Measurements from ENCODE around the gene RELB.
A peak's percentile ranks its signal among the peaks of the same experiment; 100 is the strongest.

RELB gene

DNA sequence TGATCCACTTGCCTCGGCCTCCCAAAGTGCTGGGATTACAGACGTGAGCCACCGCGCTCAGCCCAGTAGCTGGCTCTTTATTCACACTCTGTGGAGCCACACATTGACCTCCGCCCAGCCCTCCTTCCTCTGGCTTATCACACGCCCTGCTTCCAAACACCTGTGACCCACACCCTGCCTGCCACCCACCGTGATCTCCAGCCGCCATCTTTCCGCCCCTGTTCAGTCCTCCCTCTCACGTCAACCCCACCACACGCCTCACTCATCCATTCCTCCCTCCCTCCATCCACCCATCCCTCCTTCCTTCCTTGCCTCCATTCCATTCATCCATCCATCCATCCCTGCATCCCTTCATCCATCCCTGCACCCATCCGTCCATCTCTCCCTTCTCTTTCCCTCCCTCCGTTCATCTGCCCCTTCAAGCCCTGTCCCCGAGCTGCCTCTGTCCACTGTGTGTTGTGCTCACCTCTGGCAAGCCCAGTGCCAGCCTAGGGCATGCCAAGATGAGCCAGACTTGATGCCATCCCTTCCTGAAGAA, 57.4 kb downstream of the RELB start:
- DNase-seq (ENCODE audit: low read depth in 3 of 3), result no peak

DNA sequence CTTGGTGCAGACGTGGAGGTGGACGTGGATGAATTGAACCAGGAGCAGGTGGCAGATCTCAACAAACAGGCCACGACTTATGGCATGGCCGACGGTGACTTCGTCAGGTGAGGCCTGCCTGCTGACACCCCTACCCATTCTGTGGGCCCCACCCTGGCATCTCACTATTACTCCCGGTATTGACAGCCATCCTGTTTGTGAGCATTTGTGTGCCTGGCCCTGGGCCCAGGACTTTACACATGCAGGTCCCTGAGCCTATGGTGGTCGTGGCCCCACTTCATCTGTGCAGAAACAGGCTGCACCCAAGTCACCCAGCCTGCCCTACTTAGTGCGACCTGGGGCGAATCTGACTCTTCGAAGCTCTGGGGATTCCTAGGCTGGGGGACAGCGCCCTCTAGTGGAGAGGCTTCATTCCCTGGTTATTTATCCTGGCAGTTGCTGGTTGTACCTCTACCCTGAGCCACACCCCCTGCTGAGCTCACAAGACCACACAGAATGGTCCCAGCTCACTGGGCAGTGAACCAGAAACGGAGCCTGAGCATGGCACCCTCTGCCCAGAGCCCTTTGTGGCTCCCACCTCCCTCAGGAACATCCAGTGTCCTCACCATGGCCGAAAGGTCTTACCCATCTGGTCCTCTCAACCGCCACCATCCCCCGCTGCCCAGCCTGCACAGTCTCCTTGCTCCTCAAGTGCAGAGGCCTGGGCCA, 58.1 kb downstream of the RELB start:
- DNase-seq (ENCODE audit: low read depth in 3 of 3), result peak; percentile 67 to 79 (median 75)

DNA sequence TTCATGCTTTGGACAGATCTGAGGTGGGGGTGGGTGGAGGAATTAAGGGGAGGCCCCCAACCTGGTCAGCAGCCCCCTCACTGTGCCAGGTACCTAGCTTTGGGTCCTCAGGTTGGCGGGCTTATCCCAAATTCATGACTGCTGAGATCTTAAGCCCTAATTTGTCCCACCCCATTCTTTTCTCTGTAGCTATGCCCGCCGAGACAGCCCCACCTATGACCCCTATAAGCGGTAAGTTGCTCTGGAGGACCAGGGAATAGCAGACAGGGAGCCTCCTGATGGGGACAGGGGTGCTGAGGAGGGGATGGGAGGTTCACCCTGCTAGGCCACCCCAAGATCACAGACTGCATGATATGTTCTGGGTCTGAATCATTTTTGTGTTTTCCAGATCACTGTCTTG, 60.7 kb downstream of the RELB start:
- DNase-seq (ENCODE audit: low read depth in 3 of 3), result no peak

DNA sequence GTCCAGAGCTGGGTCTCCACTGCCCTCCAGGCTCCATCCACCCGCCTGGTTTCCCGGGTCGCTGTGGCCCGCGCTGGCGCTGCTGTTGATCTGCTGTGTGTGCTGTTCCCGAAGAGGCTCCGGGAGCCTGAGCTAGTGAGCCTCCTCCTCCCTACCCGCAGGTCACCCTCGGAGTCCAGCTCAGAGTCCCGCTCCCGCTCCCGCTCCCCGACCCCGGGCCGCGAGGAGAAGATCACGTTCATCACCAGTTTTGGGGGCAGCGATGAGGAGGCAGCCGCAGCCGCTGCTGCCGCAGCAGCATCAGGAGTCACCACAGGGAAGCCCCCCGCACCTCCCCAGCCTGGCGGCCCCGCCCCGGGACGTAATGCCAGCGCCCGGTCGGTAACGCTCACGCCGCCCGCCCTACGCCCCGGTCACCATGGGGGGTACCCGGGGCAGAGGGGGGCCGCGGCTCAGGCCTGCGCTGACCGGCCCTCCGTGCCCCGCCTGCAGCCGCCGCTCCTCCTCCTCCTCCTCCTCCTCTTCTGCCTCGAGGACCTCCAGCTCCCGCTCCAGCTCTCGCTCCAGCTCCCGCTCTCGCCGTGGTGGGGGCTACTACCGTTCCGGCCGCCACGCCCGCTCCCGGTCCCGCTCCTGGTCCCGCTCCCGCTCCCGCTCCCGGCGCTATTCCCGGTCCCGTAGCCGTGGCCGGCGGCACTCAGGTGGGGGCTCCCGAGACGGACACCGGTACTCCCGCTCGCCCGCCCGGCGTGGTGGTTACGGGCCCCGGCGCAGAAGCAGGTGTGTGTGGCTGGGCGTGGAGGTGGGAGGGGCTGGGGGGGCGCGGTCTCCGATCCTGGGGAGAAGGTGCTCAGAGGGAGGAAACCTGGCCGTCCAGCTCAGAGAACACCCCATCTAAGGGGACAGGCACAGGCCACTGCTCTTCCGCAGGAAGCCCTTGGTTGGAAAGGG, 62.9 kb downstream of the RELB start:
- DNase-seq (ENCODE audit: low read depth in 3 of 3), result no peak

DNA sequence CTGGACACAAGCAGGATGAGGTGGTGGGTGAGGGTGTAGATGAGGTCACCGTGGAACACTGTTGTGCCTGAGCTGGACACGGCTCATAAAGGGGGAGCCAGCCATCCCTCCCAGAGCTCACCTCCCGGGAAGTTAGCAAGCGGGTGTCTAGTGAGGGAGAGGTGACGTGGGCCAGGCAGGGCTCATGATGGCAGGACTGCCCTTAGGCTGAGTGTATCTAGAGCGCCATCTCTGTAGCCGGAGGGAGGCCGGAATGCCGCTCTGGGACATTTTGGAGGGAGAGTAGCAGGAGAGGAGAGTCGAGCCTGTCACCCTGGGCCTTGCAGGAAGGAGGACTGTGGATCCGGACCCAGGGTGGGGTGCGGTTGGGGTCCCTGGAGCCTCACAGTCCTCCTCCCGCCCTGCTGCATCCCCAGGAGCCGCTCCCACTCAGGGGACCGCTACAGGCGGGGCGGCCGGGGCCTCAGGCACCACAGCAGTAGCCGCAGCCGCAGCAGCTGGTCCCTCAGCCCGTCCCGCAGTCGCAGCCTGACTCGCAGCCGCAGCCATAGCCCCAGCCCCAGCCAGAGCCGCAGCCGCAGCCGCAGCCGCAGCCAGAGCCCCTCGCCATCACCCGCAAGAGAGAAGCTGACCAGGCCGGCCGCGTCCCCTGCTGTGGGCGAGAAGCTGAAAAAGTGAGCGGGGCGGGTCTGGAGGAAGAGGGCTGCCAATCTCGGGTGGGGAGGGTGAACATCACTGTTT, 65.8 kb downstream of the RELB start:
- DNase-seq (ENCODE audit: low read depth in 3 of 3), result no peak

DNA sequence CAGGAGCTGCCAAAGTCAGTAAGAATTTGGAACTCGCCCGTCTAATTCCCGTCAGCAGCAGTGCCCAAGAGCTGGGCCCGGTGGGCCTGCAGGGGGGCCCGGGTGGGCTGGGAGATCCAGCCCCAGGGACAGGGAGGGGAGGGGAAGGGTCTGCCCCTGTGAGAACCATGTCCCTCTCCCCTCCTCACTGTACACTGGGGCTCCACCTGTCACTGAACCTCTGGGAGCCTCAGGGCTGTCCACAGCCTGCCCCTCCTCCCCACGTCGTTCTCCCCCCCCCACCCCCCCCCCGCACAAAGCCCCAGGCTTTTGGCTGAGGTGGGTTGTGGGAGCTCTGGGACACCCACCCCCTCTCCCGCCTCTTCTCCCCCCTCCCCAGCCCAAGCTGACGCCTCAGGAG, 66.8 kb downstream of the RELB start:
- DNase-seq (ENCODE audit: low read depth in 3 of 3), result no peak

DNA sequence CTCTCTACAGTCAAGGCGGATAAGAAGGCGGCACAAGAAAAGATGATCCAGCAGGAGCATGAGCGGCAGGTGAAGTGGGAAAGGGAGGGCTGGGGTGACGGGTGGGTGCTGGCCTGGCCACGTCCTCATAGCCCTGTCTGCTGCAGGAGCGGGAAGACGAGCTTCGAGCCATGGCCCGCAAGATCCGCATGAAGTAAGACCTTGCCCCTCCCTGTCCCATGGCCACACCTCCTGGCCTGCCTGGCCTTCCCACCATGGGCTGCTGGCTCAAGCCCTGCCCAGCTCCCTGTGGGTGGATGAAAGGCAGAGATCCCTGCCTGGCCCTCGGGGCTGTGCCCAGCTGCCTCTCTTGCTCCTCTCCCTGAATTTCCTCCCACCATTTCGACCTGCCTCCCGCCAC, 67.8 kb downstream of the RELB start:
- DNase-seq (ENCODE audit: low read depth in 3 of 3), result no peak

DNA sequence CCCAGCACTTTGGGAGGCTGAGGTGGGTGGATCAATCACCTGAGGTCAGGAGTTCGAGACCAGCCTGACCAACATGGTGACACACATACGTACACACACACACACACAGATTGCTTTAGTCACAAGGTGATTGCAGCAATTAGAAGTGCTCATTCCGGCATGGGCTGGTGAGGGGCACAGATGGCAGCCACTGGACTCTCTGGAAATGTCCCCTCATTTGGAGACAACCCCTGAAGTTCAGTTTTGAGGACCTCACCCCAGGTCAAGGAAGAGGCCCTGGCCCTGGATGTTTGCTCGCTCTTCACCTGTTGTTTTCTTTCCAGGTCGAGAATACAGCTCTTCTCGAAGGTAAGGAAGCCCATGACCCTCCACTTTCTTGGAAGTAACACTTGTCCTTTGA, 69.0 kb downstream of the RELB start:
- DNase-seq (ENCODE audit: low read depth in 3 of 3), result no peak

DNA sequence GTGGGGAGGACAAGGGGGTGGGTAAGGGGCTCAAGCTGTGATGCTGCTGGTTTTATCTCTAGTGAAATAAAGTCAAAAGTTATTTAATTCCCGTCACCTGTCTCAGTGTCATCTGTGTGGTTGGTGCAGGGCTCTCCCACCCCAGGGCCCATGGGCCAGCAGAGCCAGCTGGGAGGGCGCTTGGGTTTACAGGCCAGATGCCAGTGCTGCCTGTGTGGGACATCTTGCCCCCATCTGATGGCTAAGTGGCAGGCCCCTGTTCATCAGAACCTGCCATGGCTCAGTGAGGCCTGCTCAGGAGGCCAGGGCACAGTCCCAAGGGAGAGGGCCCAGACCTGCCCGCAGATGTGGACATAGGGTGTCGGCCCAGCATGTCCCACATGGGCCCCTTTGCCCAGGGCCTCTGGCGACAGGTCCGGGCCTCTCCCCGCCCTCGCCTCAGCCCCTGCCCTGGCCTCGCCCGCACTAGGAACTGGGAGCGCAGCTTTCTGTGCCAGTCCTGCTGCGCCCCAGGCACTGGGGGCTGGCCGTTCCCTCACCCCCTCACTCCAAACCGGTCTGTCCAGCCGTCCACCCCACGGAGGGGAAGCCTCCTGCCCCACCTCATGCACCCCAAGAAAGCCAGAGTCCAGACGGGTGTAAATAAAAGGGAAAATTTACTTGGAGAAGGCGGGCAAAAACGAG, 69.7 kb downstream of the RELB start:
- no peak for DNase-seq (ENCODE audit: low read depth in 3 of 3)

DNA sequence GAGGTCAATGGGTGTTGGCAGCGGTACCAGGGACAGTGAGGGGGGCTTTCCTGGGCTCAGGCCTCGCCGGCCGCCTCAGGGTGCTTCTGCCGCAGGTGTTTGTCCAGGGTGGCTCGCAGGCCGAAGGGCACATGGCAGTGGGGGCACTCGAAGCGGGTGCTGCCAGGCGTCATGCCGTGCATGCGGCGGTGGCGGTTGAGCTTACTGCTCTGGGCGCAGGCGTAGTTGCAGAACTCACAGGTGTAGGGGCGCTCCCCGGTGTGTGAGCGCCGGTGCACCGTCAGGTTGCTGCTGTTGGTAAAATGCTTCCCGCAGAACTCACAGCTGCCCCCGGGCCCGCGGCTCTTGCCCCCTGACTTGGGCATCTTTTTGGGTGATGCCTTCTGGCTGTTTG, 70.3 kb downstream of the RELB start:
- DNase-seq (ENCODE audit: low read depth in 3 of 3), result no peak

DNA sequence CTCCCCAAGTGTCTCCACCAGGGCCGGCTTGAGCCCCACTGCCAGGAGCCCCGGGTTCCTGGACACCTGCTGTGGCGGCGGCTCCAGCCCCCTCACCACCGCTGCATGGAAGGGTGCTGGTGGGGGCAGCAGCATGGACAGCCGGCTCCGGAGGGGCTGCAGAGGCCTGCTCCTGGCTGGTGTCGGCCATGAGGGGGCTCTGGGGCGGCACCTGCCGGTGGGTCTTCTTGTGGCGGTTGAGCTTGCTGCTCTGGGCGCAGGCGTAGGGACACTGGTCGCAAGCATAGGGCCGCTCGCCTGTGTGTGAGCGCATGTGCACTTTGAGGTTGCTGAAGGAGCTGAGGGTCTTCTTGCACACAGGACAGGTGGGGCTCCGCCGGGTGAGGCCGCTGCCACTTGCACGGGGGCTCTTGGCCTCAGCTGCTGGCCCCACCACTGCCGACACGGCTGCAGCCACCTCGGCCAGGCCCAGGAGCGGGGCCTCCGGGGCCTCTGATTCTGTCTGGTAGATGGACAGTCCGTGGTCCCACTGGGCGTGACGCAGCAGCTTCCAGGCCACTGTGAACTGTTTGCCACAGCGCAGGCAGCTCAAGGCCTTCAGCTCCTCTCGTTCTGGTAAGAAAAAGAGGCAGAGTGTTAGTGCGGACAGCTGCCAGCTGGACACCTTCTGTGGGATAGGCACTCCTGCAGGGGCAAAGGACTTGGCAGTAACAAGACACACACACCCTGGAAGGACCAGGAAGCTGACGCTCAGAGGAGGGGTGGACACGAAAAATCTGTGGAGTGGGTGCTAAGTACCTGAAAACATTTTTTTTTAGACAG, 70.9 kb downstream of the RELB start:
- no peak for DNase-seq (ENCODE audit: low read depth in 3 of 3)

DNA sequence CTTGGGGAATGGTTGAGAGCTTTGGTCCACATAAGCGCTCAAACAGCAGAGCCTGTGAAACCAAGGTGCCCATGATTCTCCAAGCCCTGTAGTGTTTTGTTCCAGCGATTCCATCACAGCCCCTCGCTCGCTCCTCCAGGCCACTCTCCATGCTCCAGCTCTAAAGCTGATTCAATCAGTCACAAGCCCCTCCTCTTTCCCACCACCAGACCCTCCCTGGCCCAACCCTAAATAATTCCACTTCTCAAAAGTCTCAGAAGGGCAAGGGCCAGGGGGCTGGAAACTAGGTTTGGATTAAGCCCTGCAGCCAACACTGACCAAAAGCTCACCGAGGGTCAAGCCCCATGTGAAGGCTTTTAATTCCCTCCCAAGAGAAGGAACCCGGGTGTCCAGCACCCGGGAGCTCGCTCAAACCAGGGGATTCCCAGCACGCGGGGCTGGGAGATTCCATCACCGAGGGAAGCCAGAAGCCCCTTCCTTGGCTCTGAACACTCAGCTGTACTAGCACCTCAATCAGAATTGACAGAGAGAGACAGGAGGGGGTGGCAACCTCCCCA, 73.6 kb downstream of the RELB start:
- DNase-seq (ENCODE audit: low read depth in 3 of 3), result no peak

DNA sequence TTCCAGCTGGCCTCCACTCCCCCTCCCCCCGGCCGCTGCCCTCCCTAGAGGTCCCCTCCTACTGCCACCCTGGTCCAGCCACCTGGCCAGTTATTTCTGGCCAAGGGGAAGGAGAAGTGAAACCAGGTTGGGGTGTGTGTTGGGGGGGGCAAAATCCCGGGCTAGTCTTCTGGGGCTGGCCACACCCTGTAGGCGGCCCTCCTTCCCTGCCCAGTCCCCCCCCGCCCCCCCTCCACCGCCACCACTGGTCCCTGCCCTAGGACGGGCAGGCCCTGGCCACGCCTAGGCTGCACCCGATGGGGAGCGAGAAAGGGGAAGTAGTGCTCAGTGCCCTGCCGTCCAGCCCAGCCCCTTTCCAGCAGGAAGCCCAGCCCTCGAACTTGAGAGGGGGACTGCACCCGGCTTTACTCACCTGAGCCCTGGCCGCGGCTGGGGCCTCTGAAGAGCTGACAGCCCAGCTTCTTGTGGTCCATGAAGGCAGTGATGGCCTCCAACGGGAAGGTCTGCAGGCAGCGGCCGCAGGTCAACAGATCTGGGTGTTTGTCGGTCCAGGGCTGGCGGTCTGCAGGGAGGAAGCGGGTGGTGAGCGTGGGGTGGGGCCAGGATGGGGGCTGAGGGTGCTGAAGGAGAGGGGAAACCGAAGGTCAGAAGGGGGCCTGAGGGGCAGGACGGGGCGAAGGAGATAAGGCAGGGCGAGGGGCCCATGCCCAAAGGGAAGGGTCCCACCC, 74.2 kb downstream of the RELB start:
- peak in 1 of 3 experiments; percentile 34 for DNase-seq (ENCODE audit: low read depth in 3 of 3)

DNA sequence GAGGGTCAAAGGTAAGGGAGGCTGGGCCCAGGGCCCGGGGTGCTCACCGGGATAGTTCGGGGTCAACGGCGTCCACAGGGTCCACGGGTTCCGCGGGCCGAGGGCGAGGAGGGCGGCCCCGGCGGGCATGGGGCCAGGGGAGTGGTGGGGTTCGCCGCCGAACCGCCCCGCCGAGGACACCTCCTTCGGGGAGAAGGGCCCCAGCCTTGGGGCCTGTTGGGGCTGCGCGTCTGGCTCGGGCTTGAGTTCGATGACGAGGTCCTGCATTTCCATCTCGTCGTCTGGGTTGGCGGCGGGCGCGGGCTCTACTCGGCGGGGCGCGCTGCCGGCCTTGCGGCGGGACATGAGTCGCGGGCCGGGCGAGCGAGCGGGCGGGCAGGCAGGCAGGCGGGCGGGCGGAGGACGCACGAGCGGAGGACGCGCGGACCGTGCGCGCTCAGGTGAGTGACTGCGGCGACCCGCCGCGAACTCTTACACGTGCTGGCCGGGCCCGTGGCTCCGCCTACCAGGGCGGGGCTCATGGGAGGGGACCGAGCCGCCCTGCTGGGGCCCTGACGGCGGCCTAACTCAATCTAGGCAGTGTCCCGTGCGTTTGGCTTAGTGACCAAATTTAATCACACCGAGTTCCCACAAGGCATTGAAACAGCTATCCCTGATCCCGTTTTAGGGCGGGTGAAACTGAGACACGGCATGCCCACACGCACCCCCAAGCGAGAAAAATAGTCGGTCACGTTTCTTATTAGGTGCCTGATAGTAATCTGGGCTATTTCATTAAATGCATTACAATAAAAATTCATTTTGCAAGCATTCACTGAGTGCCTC, 75.0 kb downstream of the RELB start, which contains the start of gene ZNF296:
ZNF296 (minus strand) TSS at position 450 of the 822 bp plus-strand sequence; CDS start at position 345, 105 bp downstream.
- DNase-seq (ENCODE audit: low read depth in 3 of 3), result peak; percentile 54 to 85 (median 71)

DNA sequence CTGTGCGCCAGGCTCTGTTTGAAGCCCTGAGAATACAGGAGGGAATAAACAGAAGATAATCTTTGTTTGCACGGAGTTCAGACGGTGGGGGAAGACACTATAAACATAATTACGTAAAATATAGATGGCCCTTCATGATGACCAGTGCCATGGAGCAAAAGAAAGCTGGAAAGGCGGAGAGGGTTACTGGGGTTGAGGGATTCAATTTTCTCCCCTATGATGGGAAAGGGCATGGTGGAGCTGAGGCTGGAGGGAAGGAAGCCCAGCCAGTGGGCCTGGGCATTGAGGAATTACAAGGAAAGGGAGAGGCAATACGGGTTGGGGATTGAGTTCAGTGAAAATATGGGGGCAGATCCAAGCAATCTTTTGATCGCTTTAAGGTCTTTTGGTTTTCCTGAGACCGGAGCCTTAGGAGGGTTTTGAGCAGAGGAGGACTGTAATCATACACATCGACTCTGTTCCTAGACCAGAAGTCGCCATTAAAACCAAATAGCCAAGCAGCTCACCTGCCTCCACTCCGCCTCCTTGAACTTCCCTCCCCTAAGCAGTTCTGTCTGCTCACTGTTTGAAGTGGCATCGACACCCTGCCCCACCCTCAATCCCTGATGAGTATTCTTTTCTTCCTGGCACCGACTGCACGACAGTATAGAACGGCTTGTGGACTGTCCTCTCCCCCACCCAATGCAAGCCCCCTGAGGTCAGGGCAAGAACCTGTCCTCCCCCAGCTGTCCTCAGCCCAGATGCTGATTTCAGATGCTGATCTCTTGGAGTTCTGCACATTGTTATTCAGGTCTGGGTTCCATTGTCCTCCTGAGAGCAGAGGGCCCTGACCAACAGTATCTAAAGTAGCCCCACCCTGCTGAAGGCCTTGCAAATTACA, 75.8 kb downstream of the RELB start:
- no peak for DNase-seq (ENCODE audit: low read depth in 3 of 3)

DNA sequence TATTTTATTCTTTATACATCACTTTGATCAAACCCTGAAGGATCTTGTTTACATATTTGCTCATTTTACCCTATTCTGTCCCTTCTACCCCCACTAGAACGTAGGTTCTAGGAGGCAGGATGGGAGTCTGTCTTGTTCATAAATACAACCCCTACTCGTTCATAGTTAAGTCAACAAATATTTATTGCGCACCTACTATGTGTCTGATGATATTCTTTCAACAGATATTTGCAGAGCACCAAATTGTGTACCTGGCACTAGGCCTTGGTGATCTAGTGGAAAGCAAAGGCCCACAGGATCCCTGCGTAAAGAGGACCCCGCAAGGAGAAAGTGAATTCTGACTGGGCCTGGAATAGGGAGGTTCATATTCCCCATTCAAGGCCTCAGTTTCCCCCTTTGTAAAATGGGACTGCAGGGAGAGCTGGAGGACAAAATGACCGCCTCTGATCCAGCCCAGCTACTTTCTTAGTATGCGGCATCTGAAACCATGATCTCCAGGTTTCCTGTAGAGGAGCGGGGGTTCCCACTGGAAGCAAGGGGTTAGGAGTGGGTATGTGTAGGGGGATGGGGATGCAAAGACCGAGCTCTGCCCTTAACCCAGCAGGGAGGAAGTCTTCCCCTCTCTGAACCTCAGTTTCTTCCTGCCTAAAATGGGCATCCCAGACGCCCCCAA, 77.3 kb downstream of the RELB start:
- DNase-seq (ENCODE audit: low read depth in 3 of 3), result no peak
